ENCODE measurements around the gene NMRAL1. TPM values are rescaled to one million over a fixed set of nuclear protein-coding genes. Genes with fewer than 3 reads are reported as not detected.

The NMRAL1 gene
- total and polyA plus RNA-seq, 2 donors (not counting 1 experiment from before 2014, with no cell fraction given): 48.6 to 68.8 TPM

DNA sequence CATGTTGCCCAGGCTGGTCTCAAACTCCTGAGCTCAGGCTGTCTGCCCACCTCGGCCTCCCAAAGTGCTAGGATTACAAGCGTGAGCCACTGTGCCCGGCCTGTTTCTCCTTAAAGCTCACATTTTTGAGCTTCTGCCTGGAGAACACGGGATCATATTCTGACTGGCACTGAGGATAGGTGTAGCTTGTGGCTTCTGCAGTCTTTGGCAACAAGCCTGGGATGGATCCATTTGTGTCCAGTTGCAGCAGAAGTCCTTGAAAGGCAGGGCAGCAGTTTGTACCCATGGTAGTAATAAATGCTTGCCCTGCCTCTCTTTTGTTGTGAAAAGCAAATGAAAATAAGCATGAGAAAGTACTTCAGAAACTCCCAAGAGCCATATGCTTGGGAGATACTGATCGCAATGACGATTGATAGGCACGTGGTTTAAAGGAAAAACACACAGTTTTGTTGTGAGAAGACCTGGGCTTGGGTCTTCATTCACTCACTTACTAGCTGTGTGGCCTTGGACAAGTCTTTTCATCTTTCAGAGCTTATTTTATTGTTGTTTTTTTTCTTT is 54.9 kb downstream of the NMRAL1 start:
- whole genome bisulfite sequencing (ENCODE audit: insufficient coverage): 97% methylated on average over 7 of the region's 7 CpGs
- H2AFZ ChIP-seq (ENCODE audit: insufficient read depth, low read depth, low read length, poor library complexity, severe bottlenecking): no peak overlapping the region
- Mint-ChIP-seq H3K9me3 (ENCODE audit: insufficient read depth) (no peaks in the 10 kb centered on the region), H3K4me1 (peaks cover 18% of the 10 kb centered on the region), H3K27ac (no peak overlapping the region), H3K4me3 (no peak overlapping the region), H3K27me3 (no peaks in the 10 kb centered on the region)
- H3K36me3 ChIP-seq (replicated peaks in 1 of 2; ENCODE audit: control extremely low read depth in 1 of 2, control insufficient read depth in 1 of 2, extremely low read depth in 1 of 2, insufficient read depth in 2 of 2, low read length in 1 of 2): no peaks in the 10 kb centered on the region
- no peak for ATAC-seq (ENCODE audit: low read depth)
- no peak for TF ChIP-seq EZH2 (IDR thresholded peaks at IDR 0.05; ENCODE audit: borderline replicate concordance, insufficient read depth, low read depth, low read length, poor library complexity, severe bottlenecking)
- TF ChIP-seq, protein P1, sequence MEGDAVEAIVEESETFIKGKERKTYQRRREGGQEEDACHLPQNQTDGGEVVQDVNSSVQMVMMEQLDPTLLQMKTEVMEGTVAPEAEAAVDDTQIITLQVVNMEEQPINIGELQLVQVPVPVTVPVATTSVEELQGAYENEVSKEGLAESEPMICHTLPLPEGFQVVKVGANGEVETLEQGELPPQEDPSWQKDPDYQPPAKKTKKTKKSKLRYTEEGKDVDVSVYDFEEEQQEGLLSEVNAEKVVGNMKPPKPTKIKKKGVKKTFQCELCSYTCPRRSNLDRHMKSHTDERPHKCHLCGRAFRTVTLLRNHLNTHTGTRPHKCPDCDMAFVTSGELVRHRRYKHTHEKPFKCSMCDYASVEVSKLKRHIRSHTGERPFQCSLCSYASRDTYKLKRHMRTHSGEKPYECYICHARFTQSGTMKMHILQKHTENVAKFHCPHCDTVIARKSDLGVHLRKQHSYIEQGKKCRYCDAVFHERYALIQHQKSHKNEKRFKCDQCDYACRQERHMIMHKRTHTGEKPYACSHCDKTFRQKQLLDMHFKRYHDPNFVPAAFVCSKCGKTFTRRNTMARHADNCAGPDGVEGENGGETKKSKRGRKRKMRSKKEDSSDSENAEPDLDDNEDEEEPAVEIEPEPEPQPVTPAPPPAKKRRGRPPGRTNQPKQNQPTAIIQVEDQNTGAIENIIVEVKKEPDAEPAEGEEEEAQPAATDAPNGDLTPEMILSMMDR (IDR thresholded peaks at IDR 0.05): no peak
- no peak for DNase-seq
- intact Hi-C loops (cut with micrococcal nuclease): loop anchor here (5.0 kb wide), 2 partner anchors 147 to 702 kb away; partner anchors contain the start of genes TFAP4 and TRAP1
- POLR2A ChIA-PET: interaction anchor here (0.6 kb wide), 1 partner anchor 146 kb away, joined by 4 read pairs; the partner anchor contains the start of gene TFAP4
- H3K9ac ChIP-seq (ENCODE audit: low read length): no peak overlapping the region
- H3K27ac ChIP-seq (ENCODE audit: low read length in 2 of 2): no peak overlapping the region
- no peaks in the 10 kb centered on the region for H3K27me3 ChIP-seq (replicated peaks in 1 of 4; ENCODE audit: control extremely low read depth in 1 of 4, control insufficient read depth in 3 of 4, insufficient read depth in 4 of 4, low read length in 3 of 4)
- no peak overlapping the region for H3K4me3 ChIP-seq (ENCODE audit: control extremely low read depth in 1 of 5, extremely low read depth in 1 of 5, insufficient read depth in 1 of 5, low read depth in 2 of 5, low read length in 4 of 5)
- CTCF ChIA-PET: interaction anchor here (10.7 kb wide), 1 partner anchor 17 kb away, joined by 108 read pairs; no protein-coding TSS in a partner anchor
- no peaks in the 10 kb centered on the region for H3K9me3 ChIP-seq (ENCODE audit: control extremely low read depth in 1 of 3, control insufficient read depth in 2 of 3, insufficient read depth in 1 of 3, low read length in 2 of 3)
- H3K79me2 ChIP-seq (ENCODE audit: control insufficient read depth, insufficient read depth, low read length): peaks cover 14% of the 10 kb centered on the region
- no peak overlapping the region for H3K4me2 ChIP-seq (replicated peaks; ENCODE audit: low read depth, low read length, poor library complexity, severe bottlenecking)
- peaks cover 13% of the 10 kb centered on the region for H4K20me1 ChIP-seq (ENCODE audit: control insufficient read depth, insufficient read depth, low read length, poor library complexity, severe bottlenecking)
- peaks cover 11 to 18% of the 10 kb centered on the region in 2 donors for H3K4me1 ChIP-seq (ENCODE audit: control insufficient read depth in 2 of 2, insufficient read depth in 2 of 2, low read length in 2 of 2)

All from B cell (primary cell).